IgD-negative memory B cell (primary cell): ENCODE measurements around the gene TACSTD2. TPM values are rescaled to one million over a fixed set of nuclear protein-coding genes. Genes with fewer than 3 reads are reported as not detected.
"Not testable (repeated sequence)": the region's sequence is repeated elsewhere in the genome, so short reads cannot be mapped to it uniquely, and the experiment has no call there.

Experiments used
- H3K27ac Mint-ChIP-seq, 3 donors: one replicate each; pipeline ENCODE4 v1.8.0; 2020 to 2022; ENCODE audit warnings: mild to moderate bottlenecking in 3 of 3, mixed read lengths in 3 of 3, moderate library complexity in 1 of 3
- H3K27me3 Mint-ChIP-seq: one replicate; pipeline ENCODE4 v1.8.0; 2021; ENCODE audit warnings: mixed read lengths
- H3K36me3 Mint-ChIP-seq: one replicate; pipeline ENCODE4 v1.8.0; 2020; ENCODE audit warnings: mild to moderate bottlenecking, mixed read lengths
- H3K4me1 Mint-ChIP-seq, 3 donors: one replicate each; pipeline ENCODE4 v1.8.0; 2020 to 2022; ENCODE audit warnings: mixed read lengths in 3 of 3, mild to moderate bottlenecking in 1 of 3
- H3K4me3 Mint-ChIP-seq, 4 donors: one replicate each; pipeline ENCODE4 v1.8.0; 2020 to 2022; ENCODE audit warnings: mild to moderate bottlenecking in 4 of 4, mixed read lengths in 4 of 4, moderate library complexity in 3 of 4
- H3K9me3 Mint-ChIP-seq, 3 donors: one replicate each; pipeline ENCODE4 v1.8.0; 2020 to 2021; ENCODE audit warnings: mixed read lengths in 3 of 3, mild to moderate bottlenecking in 1 of 3
- polyA plus RNA-seq: library from polyadenylated mRNA; unstranded; fragments of 300-500 nt; fragmentation: Illumina TruSeq; gene quantifications from one replicate; pipeline ENCODE4 v1.2.3, GENCODE V29; 2021

Gene TACSTD2
- polyA plus RNA-seq, 1 donor from 2014 or later = not detected

- H3K9me3 Mint-ChIP-seq = peaks cover 0 to 4% (median 4%) of the 10 kb centered on the region in 3 donors
- H3K4me3 Mint-ChIP-seq = no peak overlapping the region
- peaks cover 1% of the 10 kb centered on the region for H3K36me3 Mint-ChIP-seq
- peaks cover 12% of the 10 kb centered on the region for H3K27me3 Mint-ChIP-seq
- peaks cover 0 to 2% (median 0%) of the 10 kb centered on the region in 3 donors for H3K4me1 Mint-ChIP-seq
- H3K27ac Mint-ChIP-seq = no peak overlapping the region
These were observed 10.7 kb downstream of the TACSTD2 start for GRCh38 chr1:58566339-58566738.

GRCh38 chr1:58563715-58564114 lies 13.3 kb downstream of the TACSTD2 start:
- H3K9me3 Mint-ChIP-seq, H3K4me3 Mint-ChIP-seq, H3K36me3 Mint-ChIP-seq, H3K4me1 Mint-ChIP-seq, H3K27me3 Mint-ChIP-seq, H3K27ac Mint-ChIP-seq: not testable (repeated sequence)

GRCh38 chr1:58561633-58562032 lies 15.4 kb downstream of the TACSTD2 start:
- Mint-ChIP-seq H3K4me1 (peaks cover 0 to 2% (median 0%) of the 10 kb centered on the region in 3 donors), H3K27ac (no peak overlapping the region), H3K9me3 (peaks cover 5 to 11% (median 10%) of the 10 kb centered on the region in 3 donors), H3K4me3 (no peak overlapping the region), H3K27me3 (peaks cover 14% of the 10 kb centered on the region), H3K36me3 (peaks cover 5% of the 10 kb centered on the region)

- Mint-ChIP-seq H3K27me3 (peaks cover 21% of the 10 kb centered on the region), H3K36me3 (peaks cover 2% of the 10 kb centered on the region), H3K27ac (no peak overlapping the region), H3K4me1 (no peaks in the 10 kb centered on the region), H3K9me3 (peaks cover 0 to 8% (median 4%) of the 10 kb centered on the region in 3 donors), H3K4me3 (no peak overlapping the region)
These were observed 21.7 kb downstream of the TACSTD2 start for GRCh38 chr1:58555393-58555792.

DNA sequence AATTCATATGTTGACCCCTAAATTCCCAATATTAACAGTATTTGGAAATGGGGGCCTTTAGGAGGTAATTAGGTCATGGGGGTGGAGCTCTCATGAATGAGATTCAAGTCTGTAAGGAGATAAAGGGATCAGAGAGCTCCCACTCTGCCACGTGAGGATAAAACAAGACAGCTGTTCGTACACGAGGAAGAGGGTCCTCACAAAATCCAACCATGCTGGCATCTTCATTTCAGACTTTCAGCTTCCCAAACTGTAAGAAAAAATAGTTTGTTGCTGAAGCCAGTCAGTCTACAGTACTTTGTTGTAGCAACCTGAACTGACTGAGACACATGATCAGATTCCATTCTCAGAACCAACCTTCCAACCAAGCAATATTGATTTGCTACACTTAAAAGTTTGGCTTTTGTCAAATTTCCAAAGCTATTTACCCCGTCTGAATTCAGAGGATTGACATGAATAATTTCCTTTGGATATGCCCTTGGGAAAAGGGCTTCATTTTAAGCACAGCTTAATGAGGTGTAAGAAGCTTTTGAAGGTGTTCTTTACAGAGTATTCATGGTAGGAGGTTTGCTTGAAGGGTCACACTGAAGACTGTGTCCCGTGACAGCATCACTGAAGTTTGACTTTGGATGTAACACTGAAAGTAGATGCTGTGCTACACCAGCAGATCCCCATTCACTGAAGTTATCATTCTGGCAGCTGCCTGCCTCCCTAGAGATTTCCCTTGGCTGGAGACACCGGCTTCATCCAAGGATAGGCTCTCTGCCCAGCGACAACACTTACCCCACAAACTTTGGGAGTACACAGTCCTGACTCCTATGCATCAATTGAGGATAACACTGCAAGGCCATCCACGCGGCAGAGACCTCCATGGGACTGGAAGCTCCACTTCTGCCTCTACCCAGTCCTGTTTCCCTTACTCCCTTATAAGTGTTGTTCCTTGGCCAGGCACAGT lies 25.6 kb downstream of the TACSTD2 start:
- Mint-ChIP-seq H3K4me1 (peaks cover 0 to 4% (median 3%) of the 10 kb centered on the region in 3 donors), H3K9me3 (no peaks in the 10 kb centered on the region), H3K27ac (no peak overlapping the region), H3K27me3 (peaks cover 16% of the 10 kb centered on the region), H3K4me3 (no peak overlapping the region), H3K36me3 (no peaks in the 10 kb centered on the region)

GRCh38 chr1:58549291-58549690 lies 27.8 kb downstream of the TACSTD2 start:
- Mint-ChIP-seq H3K4me1 (peaks cover 12 to 14% (median 13%) of the 10 kb centered on the region in 3 donors), H3K4me3 (peak overlapping the region in 1 of 4 donors; percentile 94)
- not testable (repeated sequence) for H3K36me3 Mint-ChIP-seq, H3K9me3 Mint-ChIP-seq, H3K27ac Mint-ChIP-seq, H3K27me3 Mint-ChIP-seq

DNA sequence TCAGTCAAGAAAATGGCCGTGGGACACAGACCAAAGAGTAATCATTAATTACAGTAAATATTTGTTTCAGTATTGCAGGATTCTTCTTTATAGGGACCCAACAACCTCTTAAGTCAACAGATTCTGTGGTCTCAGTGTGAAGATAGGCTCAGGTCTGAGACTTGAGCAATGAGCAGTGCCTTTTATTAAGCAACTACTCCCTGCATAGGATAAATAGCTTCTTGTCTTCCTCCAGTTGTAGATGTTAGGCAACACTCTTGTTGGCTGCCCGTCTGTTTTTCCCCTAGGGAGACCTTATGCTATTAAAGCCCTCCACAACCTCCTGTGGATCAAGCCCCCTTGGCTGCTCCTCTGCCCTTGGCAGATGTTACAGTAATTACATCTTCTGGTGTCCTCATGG lies 28.7 kb downstream of the TACSTD2 start:
- Mint-ChIP-seq H3K27ac (peak overlapping the region in 2 of 3 donors; percentile 81 to 86), H3K4me3 (peak overlapping the region in 1 of 4 donors; percentile 94), H3K9me3 (no peaks in the 10 kb centered on the region), H3K36me3 (no peaks in the 10 kb centered on the region), H3K27me3 (peaks cover 9% of the 10 kb centered on the region), H3K4me1 (peaks cover 12 to 16% (median 14%) of the 10 kb centered on the region in 3 donors)

GRCh38 chr1:58546520-58547308 lies 30.3 kb downstream of the TACSTD2 start, which contains the start of gene OMA1:
OMA1 (minus strand) TSS chr1:58546726; CDS start chr1:58539294, 7,432 bp downstream.
- Mint-ChIP-seq H3K27me3 (peaks cover 4% of the 10 kb centered on the region), H3K9me3 (no peaks in the 10 kb centered on the region), H3K27ac (peak within 1 kb of the TSS; percentile 86 to 99 (median 97)), H3K4me3 (peak within 1 kb of the TSS; percentile 93 to 99 (median 96)), H3K4me1 (peaks cover 12 to 20% (median 16%) of the 10 kb centered on the region in 3 donors), H3K36me3 (no peaks in the 10 kb centered on the region)

GRCh38 chr1:58545591-58546519 lies 31.2 kb downstream of the TACSTD2 start:
- Mint-ChIP-seq H3K27me3 (peaks cover 4% of the 10 kb centered on the region), H3K27ac (peak overlapping the region; percentile 86 to 99 (median 97)), H3K36me3 (no peaks in the 10 kb centered on the region), H3K4me3 (peak overlapping the region; percentile 93 to 99 (median 96)), H3K4me1 (peaks cover 12 to 21% (median 16%) of the 10 kb centered on the region in 3 donors), H3K9me3 (no peaks in the 10 kb centered on the region)

- no peaks in the 10 kb centered on the region for H3K36me3 Mint-ChIP-seq
- peak overlapping the region in 1 of 4 donors; percentile 10 for H3K4me3 Mint-ChIP-seq
- H3K27ac Mint-ChIP-seq = peak overlapping the region in 2 of 3 donors; percentile 8 to 40
- no peaks in the 10 kb centered on the region for H3K9me3 Mint-ChIP-seq
- peaks cover 12 to 21% (median 16%) of the 10 kb centered on the region in 3 donors for H3K4me1 Mint-ChIP-seq
- no peaks in the 10 kb centered on the region for H3K27me3 Mint-ChIP-seq
These were observed 33.8 kb downstream of the TACSTD2 start for GRCh38 chr1:58543260-58543659.

DNA sequence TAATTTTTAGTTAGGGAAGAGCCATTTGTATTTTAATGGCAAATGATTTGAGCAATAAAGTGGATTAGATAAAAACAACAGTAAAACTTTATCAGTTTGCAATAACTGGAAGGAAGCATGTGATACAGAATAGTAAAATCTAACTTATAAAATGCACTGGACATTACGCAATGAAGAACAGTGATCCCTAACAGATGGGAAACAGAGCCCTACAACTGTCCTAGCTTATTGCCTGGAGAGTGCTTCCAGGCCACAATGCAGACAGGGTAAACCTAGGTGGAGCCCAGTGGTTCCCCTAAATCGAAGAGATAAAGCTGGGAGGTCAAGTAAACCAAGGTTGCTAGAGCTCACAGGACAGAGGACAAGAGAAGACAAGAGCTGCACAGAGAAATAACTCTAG lies 37.5 kb downstream of the TACSTD2 start:
- H3K9me3 Mint-ChIP-seq = no peaks in the 10 kb centered on the region
- no peaks in the 10 kb centered on the region for H3K36me3 Mint-ChIP-seq
- peaks cover 0 to 10% (median 3%) of the 10 kb centered on the region in 3 donors for H3K4me1 Mint-ChIP-seq
- H3K27ac Mint-ChIP-seq = no peak overlapping the region
- H3K27me3 Mint-ChIP-seq = no peaks in the 10 kb centered on the region
- no peak overlapping the region for H3K4me3 Mint-ChIP-seq

- H3K4me3 Mint-ChIP-seq = no peak overlapping the region
- no peaks in the 10 kb centered on the region for H3K27me3 Mint-ChIP-seq
- H3K36me3 Mint-ChIP-seq = no peaks in the 10 kb centered on the region
- H3K9me3 Mint-ChIP-seq = no peaks in the 10 kb centered on the region
- H3K4me1 Mint-ChIP-seq = peaks cover 0 to 10% (median 3%) of the 10 kb centered on the region in 3 donors
- H3K27ac Mint-ChIP-seq = peak overlapping the region in 1 of 3 donors; percentile 87
These were observed 38.2 kb downstream of the TACSTD2 start for GRCh38 chr1:58538821-58539220.

GRCh38 chr1:58531842-58532241 lies 45.2 kb downstream of the TACSTD2 start:
- H3K4me1 Mint-ChIP-seq = peaks cover 6 to 14% (median 11%) of the 10 kb centered on the region in 3 donors
- H3K27ac Mint-ChIP-seq, H3K4me3 Mint-ChIP-seq, H3K9me3 Mint-ChIP-seq, H3K27me3 Mint-ChIP-seq, H3K36me3 Mint-ChIP-seq: not testable (repeated sequence)

- H3K36me3 Mint-ChIP-seq = no peaks in the 10 kb centered on the region
- no peaks in the 10 kb centered on the region for H3K27me3 Mint-ChIP-seq
- no peak overlapping the region for H3K4me3 Mint-ChIP-seq
- H3K9me3 Mint-ChIP-seq = no peaks in the 10 kb centered on the region
- peaks cover 6 to 14% (median 9%) of the 10 kb centered on the region in 3 donors for H3K4me1 Mint-ChIP-seq
- no peak overlapping the region for H3K27ac Mint-ChIP-seq
These were observed 47.8 kb downstream of the TACSTD2 start for GRCh38 chr1:58529284-58529683.
